GM18858 (cell line): Measurements from ENCODE around the gene PATL2.
"Not testable (repeated sequence)": the region's sequence is repeated elsewhere in the genome, so short reads cannot be mapped to it uniquely, and the experiment has no call there.

Experiments
- ATAC-seq: cut with Tn5 transposase; IDR thresholded peaks from one replicate; pipeline ENCODE4 v1.9.1; 2021; ENCODE audit not compliant: unreplicated experiment

Gene PATL2

DNA sequence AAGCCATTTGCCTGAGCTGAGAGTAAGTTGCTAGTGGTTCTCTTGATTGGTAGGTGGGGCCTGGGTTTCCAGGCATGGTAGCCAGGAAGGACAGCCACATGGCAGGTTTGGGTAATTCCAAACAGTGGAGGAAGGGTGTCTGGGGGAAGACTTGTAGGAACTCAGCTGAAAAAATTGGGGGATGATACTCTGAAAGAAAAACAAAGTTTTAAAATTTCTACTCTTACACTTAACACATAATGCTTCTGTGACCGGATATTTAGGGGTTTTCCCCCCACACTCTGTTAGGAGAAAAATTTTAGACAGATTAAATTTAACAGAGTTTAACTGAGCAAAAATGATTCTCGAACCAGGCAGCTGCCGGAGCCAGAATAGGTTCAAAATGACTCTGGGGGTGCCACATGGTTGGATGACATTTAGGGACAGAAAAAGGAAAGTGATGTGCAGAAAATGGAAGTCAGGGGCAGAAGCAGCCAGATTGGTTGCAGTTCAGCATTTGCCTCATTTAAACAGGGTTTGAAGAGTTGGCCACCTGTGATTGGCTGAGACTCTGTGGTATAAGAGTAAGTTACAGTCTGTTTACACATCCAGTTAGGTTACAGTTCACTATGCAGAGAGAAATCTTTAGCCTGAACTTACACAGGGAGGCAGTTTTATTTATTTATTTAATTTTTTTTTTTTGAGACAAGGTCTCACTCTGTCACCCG is 8.3 kb upstream of the PATL2 start:
- peak; percentile 42 for ATAC-seq

DNA sequence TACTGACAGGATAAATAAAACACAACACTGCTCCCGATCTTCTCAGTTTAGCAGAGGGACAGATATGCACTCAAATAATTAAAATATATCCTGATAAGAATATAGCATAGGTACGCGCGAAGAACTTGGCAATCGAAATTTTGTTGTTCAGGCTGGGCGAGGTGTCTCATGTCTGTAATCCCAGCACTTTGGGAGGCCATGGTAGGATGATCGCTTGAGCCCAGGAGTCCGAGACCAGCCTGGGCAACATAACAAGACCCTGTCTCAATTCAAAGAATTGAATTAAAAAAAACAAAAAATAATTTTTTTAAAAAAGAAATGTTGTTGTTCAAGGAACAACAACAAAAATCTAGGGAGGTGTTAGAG is 7.8 kb upstream of the PATL2 start:
- ATAC-seq = no peak

DNA sequence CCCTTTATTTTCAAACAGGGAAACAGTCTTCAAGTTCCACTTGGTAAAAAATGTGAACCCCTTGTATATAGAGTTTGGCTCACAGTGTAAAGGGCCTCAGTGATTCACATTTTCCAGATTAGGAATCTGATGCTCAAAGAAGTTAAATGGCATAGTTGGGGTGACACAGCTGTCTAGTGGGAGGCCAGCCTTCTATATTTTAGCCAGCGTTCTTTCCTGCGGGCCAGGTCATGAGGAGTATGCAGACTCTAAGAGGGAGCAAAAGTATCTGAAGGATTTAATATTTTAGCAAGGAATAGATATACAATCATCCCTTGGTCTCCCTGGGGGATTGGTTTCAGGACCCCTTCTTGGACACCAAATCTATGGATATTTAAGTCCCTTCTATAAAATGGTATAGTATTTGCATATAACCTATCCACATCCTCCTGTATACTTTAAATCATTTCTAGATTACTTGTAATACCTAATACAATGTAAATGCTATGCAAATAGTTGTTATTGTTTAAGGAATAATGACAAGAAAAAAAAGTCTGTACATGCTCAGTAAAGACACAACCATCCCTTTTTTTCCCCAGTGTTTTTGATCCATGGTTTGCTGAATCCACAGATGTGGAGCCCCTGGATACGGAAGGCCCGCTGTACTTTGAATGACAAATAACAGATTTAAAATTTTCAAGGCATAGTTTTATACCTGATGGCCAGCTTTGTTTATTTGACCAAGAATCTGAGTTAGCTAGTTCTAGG is 7.2 kb upstream of the PATL2 start:
- no peak for ATAC-seq

DNA sequence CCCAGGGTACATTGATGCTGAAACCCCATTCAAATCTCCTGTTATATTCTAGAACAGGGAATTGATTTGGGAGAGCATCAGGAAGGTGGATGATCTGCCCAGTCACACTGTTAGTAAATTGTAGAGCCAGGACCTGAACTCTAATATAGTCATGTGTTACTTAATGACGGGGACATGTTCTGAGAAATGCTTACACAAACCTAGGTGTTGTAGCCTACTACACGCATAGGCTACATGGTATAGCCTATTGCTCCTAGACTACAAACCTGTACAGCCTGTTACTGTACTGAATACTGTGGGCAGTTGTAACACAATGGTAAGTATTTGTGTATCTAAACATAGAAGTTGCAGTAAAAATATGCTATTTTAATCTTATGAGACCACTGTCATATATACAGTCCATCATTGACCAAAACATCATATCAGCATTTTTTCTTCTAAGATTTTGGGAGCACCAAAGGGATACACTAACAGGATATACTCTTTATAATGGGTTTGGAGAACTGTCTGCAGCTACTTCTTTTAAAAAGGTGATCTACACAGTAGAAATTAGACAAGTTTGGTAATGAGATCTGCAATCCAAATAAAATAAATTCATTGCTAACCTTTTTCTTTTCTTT is 6.0 kb upstream of the PATL2 start:
- no peak for ATAC-seq

DNA sequence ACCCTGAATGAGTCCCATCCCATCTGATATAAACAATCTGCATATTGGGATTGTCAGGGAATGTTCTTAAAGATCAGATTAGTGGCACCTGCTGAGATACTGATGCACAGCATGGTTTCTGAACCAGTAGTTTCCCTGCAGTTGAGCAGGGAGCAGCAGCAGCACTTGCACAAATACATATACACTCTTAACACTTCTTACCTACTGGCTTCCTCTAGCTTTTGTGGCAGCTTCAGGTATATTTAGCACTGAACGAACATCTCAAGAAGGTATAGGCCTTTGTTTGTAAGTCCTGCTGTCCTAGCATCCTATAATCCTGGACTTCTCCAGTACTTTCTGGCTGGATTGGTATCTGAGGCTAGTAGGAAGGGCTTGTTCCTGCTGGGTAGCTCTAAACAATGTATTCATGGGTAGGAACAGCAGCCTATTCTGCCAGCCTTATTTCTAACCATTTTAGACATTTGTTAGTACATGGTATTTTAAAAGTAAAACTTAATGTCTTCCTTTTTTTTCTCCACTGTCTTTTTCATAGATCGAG is 4.7 kb upstream of the PATL2 start:
- no peak for ATAC-seq

DNA sequence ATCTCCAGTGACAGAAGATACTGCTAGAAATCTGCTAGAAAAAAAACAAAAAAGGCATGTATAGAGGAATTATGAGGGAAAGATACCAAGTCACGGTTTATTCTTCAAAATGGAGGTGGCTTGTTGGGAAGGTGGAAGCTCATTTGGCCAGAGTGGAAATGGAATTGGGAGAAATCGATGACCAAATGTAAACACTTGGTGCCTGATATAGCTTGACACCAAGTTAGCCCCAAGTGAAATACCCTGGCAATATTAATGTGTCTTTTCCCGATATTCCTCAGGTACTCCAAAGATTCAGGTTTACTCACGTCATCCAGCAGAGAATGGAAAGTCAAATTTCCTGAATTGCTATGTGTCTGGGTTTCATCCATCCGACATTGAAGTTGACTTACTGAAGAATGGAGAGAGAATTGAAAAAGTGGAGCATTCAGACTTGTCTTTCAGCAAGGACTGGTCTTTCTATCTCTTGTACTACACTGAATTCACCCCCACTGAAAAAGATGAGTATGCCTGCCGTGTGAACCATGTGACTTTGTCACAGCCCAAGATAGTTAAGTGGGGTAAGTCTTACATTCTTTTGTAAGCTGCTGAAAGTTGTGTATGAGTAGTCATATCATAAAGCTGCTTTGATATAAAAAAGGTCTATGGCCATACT is 4.1 kb upstream of the PATL2 start:
- no peak for ATAC-seq

DNA sequence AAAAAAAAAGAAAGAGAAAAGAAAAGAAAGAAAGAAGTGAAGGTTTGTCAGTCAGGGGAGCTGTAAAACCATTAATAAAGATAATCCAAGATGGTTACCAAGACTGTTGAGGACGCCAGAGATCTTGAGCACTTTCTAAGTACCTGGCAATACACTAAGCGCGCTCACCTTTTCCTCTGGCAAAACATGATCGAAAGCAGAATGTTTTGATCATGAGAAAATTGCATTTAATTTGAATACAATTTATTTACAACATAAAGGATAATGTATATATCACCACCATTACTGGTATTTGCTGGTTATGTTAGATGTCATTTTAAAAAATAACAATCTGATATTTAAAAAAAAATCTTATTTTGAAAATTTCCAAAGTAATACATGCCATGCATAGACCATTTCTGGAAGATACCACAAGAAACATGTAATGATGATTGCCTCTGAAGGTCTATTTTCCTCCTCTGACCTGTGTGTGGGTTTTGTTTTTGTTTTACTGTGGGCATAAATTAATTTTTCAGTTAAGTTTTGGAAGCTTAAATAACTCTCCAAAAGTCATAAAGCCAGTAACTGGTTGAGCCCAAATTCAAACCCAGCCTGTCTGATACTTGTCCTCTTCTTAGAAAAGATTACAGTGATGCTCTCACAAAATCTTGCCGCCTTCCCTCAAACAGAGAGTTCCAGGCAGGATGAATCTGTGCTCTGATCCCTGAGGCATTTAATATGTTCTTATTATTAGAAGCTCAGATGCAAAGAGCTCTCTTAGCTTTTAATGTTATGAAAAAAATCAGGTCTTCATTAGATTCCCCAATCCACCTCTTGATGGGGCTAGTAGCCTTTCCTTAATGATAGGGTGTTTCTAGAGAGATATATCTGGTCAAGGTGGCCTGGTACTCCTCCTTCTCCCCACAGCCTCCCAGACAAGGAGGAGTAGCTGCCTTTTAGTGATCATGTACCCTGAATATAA is 2.2 kb upstream of the PATL2 start:
- no peak for ATAC-seq

DNA sequence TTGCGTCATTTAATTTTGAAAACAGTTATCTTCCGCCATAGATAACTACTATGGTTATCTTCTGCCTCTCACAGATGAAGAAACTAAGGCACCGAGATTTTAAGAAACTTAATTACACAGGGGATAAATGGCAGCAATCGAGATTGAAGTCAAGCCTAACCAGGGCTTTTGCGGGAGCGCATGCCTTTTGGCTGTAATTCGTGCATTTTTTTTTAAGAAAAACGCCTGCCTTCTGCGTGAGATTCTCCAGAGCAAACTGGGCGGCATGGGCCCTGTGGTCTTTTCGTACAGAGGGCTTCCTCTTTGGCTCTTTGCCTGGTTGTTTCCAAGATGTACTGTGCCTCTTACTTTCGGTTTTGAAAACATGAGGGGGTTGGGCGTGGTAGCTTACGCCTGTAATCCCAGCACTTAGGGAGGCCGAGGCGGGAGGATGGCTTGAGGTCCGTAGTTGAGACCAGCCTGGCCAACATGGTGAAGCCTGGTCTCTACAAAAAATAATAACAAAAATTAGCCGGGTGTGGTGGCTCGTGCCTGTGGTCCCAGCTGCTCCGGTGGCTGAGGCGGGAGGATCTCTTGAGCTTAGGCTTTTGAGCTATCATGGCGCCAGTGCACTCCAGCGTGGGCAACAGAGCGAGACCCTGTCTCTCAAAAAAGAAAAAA is 1.4 kb upstream of the PATL2 start:
- ATAC-seq = no peak

DNA sequence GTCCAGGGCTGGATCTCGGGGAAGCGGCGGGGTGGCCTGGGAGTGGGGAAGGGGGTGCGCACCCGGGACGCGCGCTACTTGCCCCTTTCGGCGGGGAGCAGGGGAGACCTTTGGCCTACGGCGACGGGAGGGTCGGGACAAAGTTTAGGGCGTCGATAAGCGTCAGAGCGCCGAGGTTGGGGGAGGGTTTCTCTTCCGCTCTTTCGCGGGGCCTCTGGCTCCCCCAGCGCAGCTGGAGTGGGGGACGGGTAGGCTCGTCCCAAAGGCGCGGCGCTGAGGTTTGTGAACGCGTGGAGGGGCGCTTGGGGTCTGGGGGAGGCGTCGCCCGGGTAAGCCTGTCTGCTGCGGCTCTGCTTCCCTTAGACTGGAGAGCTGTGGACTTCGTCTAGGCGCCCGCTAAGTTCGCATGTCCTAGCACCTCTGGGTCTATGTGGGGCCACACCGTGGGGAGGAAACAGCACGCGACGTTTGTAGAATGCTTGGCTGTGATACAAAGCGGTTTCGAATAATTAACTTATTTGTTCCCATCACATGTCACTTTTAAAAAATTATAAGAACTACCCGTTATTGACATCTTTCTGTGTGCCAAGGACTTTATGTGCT is 721 bp upstream of the PATL2 start:
- ATAC-seq = no peak

DNA sequence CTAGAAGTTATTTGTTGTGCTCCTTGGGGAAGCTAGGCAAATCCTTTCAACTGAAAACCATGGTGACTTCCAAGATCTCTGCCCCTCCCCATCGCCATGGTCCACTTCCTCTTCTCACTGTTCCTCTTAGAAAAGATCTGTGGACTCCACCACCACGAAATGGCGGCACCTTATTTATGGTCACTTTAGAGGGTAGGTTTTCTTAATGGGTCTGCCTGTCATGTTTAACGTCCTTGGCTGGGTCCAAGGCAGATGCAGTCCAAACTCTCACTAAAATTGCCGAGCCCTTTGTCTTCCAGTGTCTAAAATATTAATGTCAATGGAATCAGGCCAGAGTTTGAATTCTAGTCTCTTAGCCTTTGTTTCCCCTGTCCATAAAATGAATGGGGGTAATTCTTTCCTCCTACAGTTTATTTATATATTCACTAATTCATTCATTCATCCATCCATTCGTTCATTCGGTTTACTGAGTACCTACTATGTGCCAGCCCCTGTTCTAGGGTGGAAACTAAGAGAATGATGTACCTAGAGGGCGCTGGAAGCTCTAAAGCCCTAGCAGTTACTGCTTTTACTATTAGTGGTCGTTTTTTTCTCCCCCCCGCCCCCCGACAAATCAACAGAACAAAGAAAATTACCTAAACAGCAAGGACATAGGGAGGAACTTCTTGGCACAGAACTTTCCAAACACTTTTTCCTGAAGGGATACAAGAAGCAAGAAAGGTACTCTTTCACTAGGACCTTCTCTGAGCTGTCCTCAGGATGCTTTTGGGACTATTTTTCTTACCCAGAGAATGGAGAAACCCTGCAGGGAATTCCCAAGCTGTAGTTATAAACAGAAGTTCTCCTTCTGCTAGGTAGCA is 657 bp downstream of the PATL2 start:
- no peak for ATAC-seq

DNA sequence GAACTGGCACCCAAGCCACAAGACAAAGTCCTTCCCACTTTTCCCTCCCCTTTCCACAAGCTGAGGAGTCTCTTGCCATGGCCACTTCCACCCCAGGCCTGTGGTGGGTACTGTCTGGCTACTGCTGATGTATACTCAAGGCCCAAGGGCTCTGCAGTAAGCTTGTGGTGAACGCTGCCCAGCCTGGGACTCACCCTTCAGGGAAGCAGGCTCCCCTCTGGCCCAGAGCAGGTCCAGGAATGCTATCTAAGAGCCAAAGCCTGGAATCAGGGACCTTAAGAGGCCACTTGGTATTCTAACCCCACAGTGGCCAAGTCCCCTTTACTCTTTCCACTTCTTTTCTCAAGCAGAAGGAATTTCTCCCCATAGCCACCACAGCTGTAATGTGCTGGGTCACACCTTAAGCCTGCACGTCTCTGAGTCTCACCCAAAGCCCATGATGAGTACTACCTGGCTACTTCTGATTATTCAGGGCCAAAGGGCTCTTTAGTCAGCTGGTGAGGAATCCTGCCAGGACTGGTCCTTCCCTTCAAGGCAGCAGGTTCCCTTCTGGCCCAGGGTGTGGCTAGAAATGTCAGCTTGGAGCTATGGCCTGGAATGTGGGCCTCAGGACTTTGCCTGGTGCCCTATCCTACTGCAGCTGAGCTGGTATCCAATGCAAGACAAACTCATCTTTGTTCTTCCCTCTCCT is 4.0 kb downstream of the PATL2 start:
- no peak for ATAC-seq

DNA sequence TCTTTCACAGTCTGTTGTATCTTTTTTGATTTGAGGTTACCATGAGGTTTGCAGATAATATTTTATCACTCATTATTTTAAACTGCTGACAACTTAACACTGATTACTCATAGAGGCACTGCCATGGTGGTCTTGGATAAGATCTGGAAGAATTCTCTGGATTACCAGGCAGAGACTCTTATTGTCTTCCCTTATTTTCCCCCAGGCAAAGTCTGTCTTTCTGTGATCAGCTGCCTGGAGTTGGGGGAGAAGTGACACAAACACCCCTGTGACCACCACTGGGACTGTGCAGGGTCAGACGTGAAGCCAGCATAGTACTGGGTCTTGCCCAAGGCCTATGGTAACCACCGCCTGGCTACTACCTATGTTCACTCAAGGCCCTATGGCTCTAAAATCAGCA is 4.7 kb downstream of the PATL2 start:
- no peak for ATAC-seq

DNA sequence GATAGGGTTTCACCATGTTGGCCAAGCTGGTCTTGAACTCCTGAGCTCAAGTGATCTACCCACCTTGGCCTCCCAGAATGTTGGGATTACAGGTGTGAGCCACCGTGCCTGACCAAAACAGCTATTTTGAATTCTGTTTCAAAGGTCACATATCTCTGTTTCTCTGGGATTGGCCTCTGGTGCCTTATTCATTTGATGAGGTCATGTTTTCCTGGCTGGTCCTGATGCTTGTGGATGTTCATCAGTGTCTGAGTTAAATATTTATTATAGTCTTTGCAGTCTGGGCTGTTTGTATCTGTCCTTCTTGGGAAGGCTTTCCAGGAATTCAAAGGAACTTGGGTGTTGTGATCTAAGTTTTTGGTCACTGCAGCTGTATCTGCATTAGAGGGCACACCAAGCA is 5.1 kb downstream of the PATL2 start:
- no peak for ATAC-seq

DNA sequence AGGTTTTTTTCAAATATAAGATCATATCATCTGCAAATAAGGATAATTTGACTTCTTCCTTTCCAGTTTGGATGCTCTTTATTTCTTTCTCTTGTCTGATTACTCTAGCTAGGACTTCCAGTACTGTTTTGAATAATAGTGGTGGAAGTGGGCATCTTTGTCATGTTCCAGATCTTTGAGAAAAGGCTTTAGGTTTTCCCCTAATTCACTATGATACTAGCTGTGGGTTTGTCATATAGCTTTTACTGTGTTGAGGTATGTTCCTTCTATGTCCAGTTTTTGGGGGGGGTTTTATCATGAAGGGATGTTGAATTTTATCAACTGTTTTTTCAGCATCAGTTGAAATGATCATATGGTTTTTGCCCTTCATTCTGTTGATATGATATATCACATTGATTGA is 10.4 kb downstream of the PATL2 start:
- ATAC-seq = not testable (repeated sequence)

DNA sequence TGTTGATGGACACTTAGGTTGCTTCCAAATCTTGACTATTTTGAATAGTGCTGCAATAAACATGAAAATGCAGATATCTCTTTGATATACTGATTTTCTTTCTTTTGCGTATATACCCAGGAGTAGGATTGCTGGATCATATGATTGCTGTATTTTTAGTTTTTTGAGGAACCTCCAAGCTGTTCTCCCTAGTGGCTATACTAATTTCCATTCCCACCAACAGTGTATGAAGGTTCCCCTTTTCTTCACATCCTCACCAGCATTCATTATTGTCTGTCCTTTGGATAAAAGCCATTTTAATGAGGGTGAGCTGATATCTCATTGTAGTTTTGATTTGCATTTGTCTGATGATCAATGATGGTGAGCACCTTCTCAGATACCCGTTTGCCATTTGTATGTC is 12.5 kb downstream of the PATL2 start:
- no peak for ATAC-seq

DNA sequence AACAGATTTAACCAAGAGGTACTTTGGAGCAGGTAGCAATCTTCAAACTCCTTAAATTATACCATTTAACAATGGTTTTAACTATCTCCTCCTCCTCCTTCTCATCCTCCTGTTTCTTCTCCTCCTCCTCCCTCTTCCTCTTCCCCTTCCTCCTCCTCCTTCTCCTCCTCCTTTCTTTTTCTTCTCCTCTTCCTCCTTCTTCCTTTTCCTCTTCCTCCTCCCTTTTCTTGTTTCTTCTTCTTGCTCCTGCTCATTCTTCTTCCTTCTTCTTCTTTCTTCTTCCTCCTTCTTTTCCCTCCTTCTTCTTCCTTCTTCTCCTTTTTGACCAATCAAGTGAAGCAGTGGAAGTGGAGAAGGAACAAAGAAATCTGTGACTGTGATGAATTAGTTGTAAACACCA is 14.1 kb downstream of the PATL2 start:
- ATAC-seq = no peak

DNA sequence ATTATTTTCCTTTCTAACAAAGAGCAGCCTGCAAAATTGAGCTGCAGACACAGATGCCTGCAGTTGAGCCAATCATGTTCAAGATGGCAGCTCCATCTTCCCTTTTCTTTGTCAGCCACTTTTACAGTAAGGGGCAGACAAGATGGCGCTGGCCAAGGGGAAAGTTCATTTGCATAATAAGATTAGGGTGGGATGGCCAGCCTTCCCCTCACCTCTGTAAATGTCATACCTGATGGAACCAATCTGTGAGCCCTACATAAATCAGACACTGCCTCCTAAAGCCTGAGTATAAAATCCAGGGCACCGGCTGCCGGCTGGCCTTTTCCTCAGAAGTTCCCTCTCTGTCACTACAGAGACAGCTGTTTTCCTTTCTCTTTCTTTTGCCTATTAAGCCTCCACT is 15.8 kb downstream of the PATL2 start:
- no peak for ATAC-seq

DNA sequence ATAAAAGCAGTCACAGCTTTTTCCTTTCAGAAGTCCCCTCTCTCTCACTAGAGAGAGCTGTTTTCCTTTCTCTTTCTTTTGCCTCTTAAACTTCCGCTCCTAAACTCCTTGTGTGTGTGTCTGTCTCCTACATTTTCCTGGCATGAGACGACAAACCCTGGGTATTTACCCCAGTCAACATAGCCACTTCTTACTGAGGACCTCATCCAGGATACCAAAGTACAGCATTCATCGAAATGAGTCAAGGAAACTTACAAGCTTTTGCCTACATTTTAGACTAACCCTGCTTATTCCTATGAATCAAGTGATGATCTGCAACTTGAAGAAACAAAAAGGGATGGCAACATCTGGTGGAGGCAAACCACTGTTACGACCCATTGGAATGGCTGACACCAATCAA is 16.7 kb downstream of the PATL2 start:
- ATAC-seq = no peak
